SK-N-SH treated with all-trans-retinoic acid at 6 μM for 48 hours (cell line): ENCODE results near the gene CTCF.

Experiments
- CSDC2 ChIP-seq: fragments of 250-450 bp; sonication (Bioruptor Pico); IDR thresholded peaks from 2 replicates; pipeline ENCODE4 v1.5.0; 2020; ENCODE audit warnings: mild to moderate bottlenecking, moderate library complexity
- POU6F1 ChIP-seq: fragments of 250-450 bp; sonication (Bioruptor Pico); IDR thresholded peaks from 2 replicates; pipeline ENCODE4 v1.8.0; 2021; ENCODE audit warnings: low read depth, mild to moderate bottlenecking, moderate library complexity, borderline replicate concordance
- ZC3H10 ChIP-seq: fragments of 250-450 bp; sonication (Bioruptor Pico); IDR thresholded peaks from 2 replicates; pipeline ENCODE4 v1.5.1; 2021; ENCODE audit warnings: mild to moderate bottlenecking, moderate library complexity
- ZNF70 ChIP-seq: fragments of 450-650 bp; formaldehyde crosslinking; IDR thresholded peaks from 2 replicates; pipeline ENCODE4 v1.5.0; 2020; ENCODE audit warnings: mild to moderate bottlenecking, moderate library complexity

GRCh38 chr16:67657751-67658518 lies 95.6 kb downstream of the CTCF start:
- TF ChIP-seq ZC3H10 (CRISPR knock-in tag) (no peak), POU6F1 (CRISPR knock-in tag) (no peak), ZNF70 (CRISPR knock-in tag) (no peak), CSDC2 (no peak)
